Astrocyte of the spinal cord (primary cell): ENCODE data around the gene CCDC92.

Source experiments
- DNase-seq: peaks from one replicate; pipeline ENCODE4 v3.0.0; 2011; ENCODE audit warnings: low read depth, low spot score
- H3K4me3 ChIP-seq: 2 replicates; pipeline ENCODE4 v1.5.1; 2011; ENCODE audit warnings: low read depth, mild to moderate bottlenecking, low read length, moderate library complexity
- in situ Hi-C: cut with HindIII; loops from 2 replicates; pipeline ENCODE4 v1.10.0; 2017; ENCODE audit warnings: low sequenced_read_pairs
- TF ChIP-seq, protein P1 (sequence below): IDR thresholded peaks from 2 replicates; pipeline ENCODE4 v1.5.1; 2012; ENCODE audit warnings: low read depth, mild to moderate bottlenecking, low read length, inconsistent platforms

Gene CCDC92

DNA sequence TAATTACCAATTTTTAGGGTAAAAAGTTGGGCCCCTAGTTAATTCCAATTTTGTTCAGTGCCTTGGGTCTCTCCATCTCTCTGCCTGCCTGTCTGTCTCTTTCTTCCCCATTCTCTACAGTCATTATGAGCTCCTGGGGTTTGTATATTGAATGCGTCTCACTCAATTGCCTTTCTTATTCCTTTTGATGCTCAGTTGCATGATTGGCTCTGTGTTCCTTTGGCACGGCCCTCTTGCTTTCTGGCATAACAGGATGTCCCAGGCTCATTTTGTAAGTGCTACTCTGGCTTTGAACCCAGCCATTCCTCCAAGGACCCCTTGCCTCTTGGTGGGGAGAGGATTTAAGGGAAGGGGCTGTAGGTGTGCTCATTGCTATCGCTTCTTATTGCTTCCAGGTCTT, 36.0 kb upstream of the CCDC92 start:
- TF ChIP-seq, protein P1, sequence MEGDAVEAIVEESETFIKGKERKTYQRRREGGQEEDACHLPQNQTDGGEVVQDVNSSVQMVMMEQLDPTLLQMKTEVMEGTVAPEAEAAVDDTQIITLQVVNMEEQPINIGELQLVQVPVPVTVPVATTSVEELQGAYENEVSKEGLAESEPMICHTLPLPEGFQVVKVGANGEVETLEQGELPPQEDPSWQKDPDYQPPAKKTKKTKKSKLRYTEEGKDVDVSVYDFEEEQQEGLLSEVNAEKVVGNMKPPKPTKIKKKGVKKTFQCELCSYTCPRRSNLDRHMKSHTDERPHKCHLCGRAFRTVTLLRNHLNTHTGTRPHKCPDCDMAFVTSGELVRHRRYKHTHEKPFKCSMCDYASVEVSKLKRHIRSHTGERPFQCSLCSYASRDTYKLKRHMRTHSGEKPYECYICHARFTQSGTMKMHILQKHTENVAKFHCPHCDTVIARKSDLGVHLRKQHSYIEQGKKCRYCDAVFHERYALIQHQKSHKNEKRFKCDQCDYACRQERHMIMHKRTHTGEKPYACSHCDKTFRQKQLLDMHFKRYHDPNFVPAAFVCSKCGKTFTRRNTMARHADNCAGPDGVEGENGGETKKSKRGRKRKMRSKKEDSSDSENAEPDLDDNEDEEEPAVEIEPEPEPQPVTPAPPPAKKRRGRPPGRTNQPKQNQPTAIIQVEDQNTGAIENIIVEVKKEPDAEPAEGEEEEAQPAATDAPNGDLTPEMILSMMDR = no peak
- in situ Hi-C loops = no loop called here
- no peak for DNase-seq
- H3K4me3 ChIP-seq = no peak overlapping the region

- in situ Hi-C loops = no loop called here
- no peak for DNase-seq
- TF ChIP-seq, protein P1 = no peak
- H3K4me3 ChIP-seq = no peak overlapping the region
These were observed 35.4 kb upstream of the CCDC92 start for GRCh38 chr12:124007826-124008570.

DNA sequence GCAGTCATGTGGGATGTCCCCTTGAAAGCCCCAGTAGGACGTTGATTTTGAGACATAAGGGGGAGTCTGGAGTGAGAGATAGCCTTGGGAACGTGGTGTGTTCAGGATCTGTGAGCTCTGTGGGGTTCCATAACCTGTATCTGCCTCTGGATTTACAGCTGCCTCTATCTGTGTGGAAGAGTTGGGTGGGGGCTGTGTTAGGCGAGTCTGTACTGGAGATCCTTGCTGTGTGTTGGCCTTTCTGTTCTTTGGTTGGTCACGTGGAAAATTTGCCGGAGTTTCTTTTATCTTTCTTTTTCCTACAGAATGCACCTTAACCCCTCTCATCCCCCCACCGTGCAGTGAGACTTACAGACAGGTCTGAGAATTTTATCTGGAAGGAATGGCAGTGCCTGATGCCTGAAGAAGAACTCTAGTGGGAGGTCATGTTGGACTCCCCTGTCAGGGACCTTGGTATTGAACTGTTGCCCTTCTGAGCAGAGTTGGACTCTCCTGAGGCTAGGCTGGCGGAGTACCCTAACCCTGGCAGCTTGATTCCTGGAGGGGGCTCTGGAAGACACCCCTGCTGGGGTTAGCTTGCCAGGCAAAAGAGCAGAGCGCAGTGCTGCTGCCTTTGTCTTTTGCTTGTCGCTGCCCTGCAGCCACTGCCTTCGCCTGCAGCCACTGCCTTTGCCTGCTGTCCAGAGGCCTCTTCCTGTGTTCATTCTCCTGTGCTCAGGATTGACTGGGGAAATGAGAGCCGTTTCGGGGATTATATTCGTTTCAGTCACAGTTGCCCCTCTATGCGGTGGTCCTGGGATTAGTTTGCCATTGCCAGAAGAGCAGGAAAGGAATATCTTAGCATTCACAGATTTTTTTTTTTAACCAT, 34.4 kb upstream of the CCDC92 start:
- no peak overlapping the region for H3K4me3 ChIP-seq
- in situ Hi-C loops = no loop called here
- TF ChIP-seq, protein P1 = no peak
- no peak for DNase-seq

DNA sequence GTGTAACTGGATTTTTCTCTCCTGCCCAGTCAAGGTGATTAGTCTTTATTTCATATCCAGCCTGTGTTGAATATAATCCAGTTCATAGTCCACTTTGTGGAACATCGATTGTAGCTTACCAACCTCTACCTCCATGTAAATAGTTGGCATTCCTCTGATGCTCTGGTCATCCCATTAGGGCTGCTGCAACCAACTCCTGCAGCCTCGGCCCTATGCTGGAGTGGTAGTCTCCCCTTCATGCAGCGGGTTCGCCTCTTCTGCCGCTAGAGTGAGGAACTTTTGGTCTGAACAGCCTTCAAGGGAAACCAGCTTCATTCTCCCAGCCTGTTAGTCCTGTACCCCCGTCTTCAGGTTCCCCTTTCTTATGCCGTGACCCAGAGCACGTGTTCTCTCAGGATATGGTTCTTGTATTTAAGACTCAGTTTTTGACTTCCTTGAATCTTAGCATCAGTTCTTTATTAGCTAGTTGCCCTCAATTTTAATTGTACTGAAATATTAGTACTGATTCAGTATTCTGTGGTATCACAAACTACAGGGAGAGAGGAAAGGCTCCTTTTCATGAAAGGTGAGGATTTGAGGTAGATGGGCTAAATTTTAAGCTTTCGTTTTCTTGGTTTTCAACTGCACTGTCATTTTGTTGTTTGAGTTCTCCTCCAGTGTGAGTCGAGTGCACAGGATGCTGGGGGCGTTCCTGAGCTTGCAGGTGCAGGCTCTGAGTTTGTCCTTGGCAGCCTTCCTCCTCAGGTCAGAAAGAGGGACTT, 33.6 kb upstream of the CCDC92 start:
- in situ Hi-C loops = no loop called here
- no peak overlapping the region for H3K4me3 ChIP-seq
- no peak for DNase-seq
- TF ChIP-seq, protein P1 = no peak

DNA sequence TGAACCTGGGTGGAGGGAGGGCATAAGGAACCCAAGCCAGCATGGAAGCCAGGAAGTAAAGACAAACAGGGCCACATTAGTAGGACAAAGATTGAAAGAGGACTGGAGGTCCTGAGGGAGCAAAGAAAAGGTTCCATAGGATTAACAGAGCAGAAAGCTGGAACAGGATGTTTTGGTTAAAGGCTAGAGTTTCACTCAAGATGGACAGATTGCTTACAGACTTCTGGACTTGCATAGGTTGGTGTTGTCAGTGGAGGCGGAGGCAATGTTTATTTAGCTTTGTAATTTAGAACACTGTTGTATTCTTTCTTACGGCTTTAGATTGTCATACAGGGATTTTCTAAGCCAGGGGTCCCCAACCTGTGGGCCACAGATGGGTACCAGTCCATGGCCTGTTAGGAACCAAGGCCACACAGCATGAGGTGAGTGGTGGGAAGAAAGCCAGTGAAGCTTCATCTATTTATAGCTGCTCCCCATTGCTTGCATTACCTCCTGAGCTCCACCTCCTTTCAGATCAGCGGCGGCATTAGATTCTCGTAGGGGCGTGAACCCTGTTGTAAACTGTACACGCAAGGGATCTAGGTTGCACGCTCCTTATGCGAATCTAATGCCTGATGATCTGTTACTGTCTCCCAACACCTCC, 31.7 kb upstream of the CCDC92 start:
- no peak overlapping the region for H3K4me3 ChIP-seq
- in situ Hi-C loops = no loop called here
- no peak for DNase-seq
- TF ChIP-seq, protein P1 = no peak

DNA sequence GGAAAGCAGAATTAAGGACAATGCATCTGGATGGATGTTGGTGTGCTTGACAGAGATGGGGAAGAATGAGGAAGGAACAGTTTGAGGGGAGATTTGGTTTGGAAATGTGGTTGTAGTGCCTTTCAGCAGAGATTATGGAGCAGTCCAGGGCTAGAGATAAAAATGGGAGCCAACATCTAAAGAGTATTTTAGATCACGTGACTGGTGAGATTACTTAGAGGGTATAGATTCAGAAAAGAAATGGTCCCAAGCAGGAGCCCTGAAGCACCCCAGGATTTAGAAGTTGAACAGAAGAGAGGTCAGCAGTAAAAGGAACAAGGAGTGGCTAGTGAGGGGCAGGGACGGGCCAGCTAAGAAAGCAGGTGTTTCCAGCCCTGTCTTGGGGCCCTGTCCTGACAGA, 30.0 kb upstream of the CCDC92 start:
- no peak overlapping the region for H3K4me3 ChIP-seq
- no peak for DNase-seq
- in situ Hi-C loops = no loop called here
- TF ChIP-seq, protein P1 = no peak
